DND-41 (cell line): ENCODE results near the gene SLC15A4.

Experiments used
- ATAC-seq: fragments of 200-7000 bp; cut with Tn5 transposase; 3 replicates; pipeline ENCODE4 v1.9.1; 2021; ENCODE audit warnings: low read depth; ENCODE audit not compliant: insufficient read depth
- DNase-seq: peaks from one replicate; pipeline ENCODE4 v3.0.0-alpha.2; 2020
- H2AFZ ChIP-seq: 2 replicates; pipeline ENCODE4 v1.6.0; 2012; ENCODE audit warnings: low read depth, low read length
- H3K27ac ChIP-seq: 2 replicates; pipeline ENCODE4 v1.5.1; 2012; ENCODE audit warnings: low read length, inconsistent platforms
- H3K27me3 ChIP-seq: fragments of 200-600 bp; sonication (generic); 2 replicates; pipeline ENCODE4 v1.6.0; 2012; ENCODE audit warnings: low read length, mild to moderate bottlenecking, inconsistent platforms; ENCODE audit not compliant: insufficient read depth, poor library complexity
- H3K36me3 ChIP-seq: 2 replicates; pipeline ENCODE4 v1.5.1; 2012; ENCODE audit warnings: low read length, inconsistent platforms; ENCODE audit not compliant: insufficient read depth
- H3K4me1 ChIP-seq: 2 replicates; pipeline ENCODE4 v1.5.1; 2012; ENCODE audit warnings: mild to moderate bottlenecking, low read length; ENCODE audit not compliant: insufficient read depth
- H3K4me2 ChIP-seq: 2 replicates; pipeline ENCODE4 v1.6.0; 2012; ENCODE audit warnings: mild to moderate bottlenecking, moderate library complexity, low read length, inconsistent platforms; ENCODE audit not compliant: insufficient read depth
- H3K4me3 ChIP-seq, 2 experiments: fragments of 200-600 bp in 1 of 2; shearing (Covaris generic) in 1 of 2; 2 replicates each; pipeline ENCODE4 v1.5.1; 2012 to 2016; ENCODE audit warnings: inconsistent platforms in 2 of 2, low read length in 2 of 2, mild to moderate bottlenecking in 2 of 2, low read depth in 1 of 2, moderate library complexity in 1 of 2
- H3K79me2 ChIP-seq: 2 replicates; pipeline ENCODE4 v1.6.0; 2012; ENCODE audit warnings: low read length, inconsistent platforms; ENCODE audit not compliant: insufficient read depth
- H3K9ac ChIP-seq: 2 replicates; pipeline ENCODE4 v1.6.0; 2012; ENCODE audit warnings: low read depth, mild to moderate bottlenecking, inconsistent platforms, low read length, moderate library complexity
- H3K9me3 ChIP-seq: 2 replicates; pipeline ENCODE4 v1.5.1; 2012; ENCODE audit warnings: low read length, moderate library complexity, mild to moderate bottlenecking, inconsistent platforms; ENCODE audit not compliant: insufficient read depth, severe bottlenecking
- H4K20me1 ChIP-seq: 2 replicates; pipeline ENCODE4 v1.6.0; 2012; ENCODE audit warnings: low read length; ENCODE audit not compliant: insufficient read depth
- EZH2 ChIP-seq: IDR thresholded peaks from 3 replicates; pipeline ENCODE4 v1.6.1; 2012; ENCODE audit warnings: borderline replicate concordance, low read depth, mild to moderate bottlenecking, moderate library complexity, low read length, inconsistent platforms; ENCODE audit not compliant: severe bottlenecking
- TF ChIP-seq, protein P1 (sequence below): IDR thresholded peaks from 2 replicates; pipeline ENCODE4 v1.5.1; 2012; ENCODE audit warnings: borderline replicate concordance, low read length, moderate library complexity, mild to moderate bottlenecking; ENCODE audit not compliant: poor library complexity, severe bottlenecking; ENCODE audit errors: extremely low read depth

Gene SLC15A4

DNA sequence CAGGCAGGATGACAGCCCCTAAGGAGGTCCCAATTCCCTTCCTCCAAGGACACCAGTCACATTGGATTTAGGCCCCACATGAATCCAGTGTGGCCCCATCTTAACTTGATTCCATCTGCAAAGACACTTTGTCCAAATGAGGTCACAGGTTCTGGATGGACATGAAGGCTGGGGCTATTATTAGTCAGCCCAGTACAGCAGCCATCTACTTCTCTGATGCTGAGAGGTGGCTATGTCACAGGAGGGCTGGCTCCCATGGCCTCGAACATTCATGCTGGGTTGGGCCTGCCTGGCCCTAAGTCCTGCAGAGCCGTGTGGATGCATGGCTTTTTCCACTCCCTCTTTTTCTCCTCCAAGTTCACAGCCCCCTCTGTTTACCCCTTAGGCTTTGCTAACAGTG is 35.9 kb downstream of the SLC15A4 start:
- H3K9ac ChIP-seq = no peak overlapping the region
- no peak overlapping the region for H2AFZ ChIP-seq
- DNase-seq (no peak), ATAC-seq (no peak)
- H3K27me3 ChIP-seq = no peaks in the 10 kb centered on the region
- H4K20me1 ChIP-seq = peaks cover 4% of the 10 kb centered on the region
- no peak overlapping the region for H3K4me2 ChIP-seq
- H3K79me2 ChIP-seq = no peaks in the 10 kb centered on the region
- peaks cover 5% of the 10 kb centered on the region for H3K4me1 ChIP-seq
- no peaks in the 10 kb centered on the region for H3K9me3 ChIP-seq
- H3K4me3 ChIP-seq = no peak overlapping the region
- H3K27ac ChIP-seq = no peak overlapping the region
- H3K36me3 ChIP-seq = peaks cover 16% of the 10 kb centered on the region
- TF ChIP-seq, protein P1, sequence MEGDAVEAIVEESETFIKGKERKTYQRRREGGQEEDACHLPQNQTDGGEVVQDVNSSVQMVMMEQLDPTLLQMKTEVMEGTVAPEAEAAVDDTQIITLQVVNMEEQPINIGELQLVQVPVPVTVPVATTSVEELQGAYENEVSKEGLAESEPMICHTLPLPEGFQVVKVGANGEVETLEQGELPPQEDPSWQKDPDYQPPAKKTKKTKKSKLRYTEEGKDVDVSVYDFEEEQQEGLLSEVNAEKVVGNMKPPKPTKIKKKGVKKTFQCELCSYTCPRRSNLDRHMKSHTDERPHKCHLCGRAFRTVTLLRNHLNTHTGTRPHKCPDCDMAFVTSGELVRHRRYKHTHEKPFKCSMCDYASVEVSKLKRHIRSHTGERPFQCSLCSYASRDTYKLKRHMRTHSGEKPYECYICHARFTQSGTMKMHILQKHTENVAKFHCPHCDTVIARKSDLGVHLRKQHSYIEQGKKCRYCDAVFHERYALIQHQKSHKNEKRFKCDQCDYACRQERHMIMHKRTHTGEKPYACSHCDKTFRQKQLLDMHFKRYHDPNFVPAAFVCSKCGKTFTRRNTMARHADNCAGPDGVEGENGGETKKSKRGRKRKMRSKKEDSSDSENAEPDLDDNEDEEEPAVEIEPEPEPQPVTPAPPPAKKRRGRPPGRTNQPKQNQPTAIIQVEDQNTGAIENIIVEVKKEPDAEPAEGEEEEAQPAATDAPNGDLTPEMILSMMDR = no peak
- TF ChIP-seq EZH2 = no peak

DNA sequence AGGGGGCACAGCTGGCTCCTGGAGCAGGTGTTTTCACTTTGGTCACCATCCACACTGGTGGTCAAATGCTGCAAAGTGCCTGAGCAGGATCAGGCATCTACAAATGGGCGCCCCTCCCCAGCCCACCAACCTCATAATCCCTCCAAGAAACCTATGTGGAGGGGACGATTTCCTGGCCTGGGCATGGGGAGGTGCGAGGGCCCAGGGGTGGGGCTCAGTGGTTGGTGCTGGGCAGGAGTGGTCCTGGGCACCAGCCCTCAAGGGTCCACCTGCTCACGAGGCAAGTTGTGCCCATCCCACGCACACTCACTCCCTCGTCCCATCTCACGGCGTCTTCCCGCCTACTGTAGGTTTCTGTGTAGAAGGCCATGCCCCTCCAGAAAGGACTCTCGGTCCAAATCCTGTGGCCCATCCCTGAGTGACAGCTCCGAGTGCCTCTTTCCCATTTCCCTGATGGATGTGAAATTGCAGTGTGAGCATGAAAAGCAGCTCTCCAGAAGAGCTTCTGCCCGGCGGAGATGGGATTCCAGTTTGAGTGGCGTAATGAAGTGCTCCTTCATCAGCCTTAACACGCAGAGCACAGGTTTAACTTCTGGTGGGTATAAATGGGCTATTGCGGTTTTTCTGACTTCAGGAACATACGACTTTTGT is 36.9 kb downstream of the SLC15A4 start:
- Histone ChIP-seq H3K9me3 (no peaks in the 10 kb centered on the region), H3K79me2 (no peaks in the 10 kb centered on the region), H2AFZ (no peak overlapping the region), H3K4me1 (peaks cover 5% of the 10 kb centered on the region), H3K36me3 (peaks cover 7% of the 10 kb centered on the region; the same call in 1 of the 2 replicates), H3K4me3 (no peak overlapping the region), H4K20me1 (peaks cover 4% of the 10 kb centered on the region; the same call in 1 of the 2 replicates), H3K9ac (no peak overlapping the region), H3K4me2 (no peak overlapping the region), H3K27me3 (no peaks in the 10 kb centered on the region), H3K27ac (no peak overlapping the region)
- no peak for TF ChIP-seq EZH2
- TF ChIP-seq, protein P1 = no peak
- ATAC-seq (no peak), DNase-seq (no peak)

DNA sequence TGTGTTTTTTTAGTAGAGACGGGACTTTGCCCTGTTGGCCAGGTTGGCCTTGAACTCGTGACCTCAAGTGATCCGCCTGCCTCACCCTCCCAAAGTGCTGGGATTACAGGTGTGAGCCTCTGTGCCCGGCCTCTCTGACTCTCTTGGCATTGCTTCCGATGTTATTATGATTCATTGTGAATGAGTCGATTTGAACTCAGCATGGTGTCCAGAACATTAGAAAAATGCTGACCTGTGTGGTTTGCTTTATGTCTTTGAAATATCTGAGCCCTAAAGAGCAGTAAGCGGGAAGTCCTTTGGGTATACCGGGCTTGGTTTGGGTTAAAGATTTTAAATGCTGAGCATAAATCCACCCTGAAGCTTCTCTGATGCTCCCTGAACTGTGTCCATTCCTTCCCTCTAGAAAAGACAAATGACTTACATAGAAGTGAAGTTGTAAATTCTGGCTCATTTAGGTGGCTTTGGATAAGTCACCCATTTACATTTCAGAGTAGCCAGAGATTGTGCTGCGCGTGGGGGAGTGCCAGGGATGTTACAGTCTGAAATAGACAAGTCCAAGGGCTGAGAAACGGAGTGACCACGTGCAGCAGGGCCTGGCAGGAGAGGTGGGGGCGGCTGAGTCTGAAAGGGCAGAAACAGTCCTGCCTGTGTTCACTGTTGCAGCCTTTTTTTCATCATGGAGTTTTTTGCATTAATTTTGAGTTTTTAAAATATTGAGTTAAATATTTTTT is 39.6 kb downstream of the SLC15A4 start:
- Histone ChIP-seq H3K36me3 (no peaks in the 10 kb centered on the region), H3K4me3 (no peak overlapping the region), H3K4me2 (no peak overlapping the region), H3K27me3 (no peaks in the 10 kb centered on the region), H3K27ac (no peak overlapping the region), H3K9ac (no peak overlapping the region), H2AFZ (no peak overlapping the region), H3K9me3 (no peaks in the 10 kb centered on the region), H4K20me1 (no peaks in the 10 kb centered on the region), H3K4me1 (peaks cover 5% of the 10 kb centered on the region), H3K79me2 (no peaks in the 10 kb centered on the region)
- no peak for ATAC-seq
- no peak for DNase-seq
- no peak for TF ChIP-seq EZH2
- TF ChIP-seq, protein P1 = no peak
